LNCaP clone FGC (cell line): ENCODE data around the gene CBFB.

ENCODE experiments used
- DNase-seq: peaks from one replicate; pipeline ENCODE4 v3.0.0-alpha.2; 2011; ENCODE audit warnings: low read depth
- H3K4me3 ChIP-seq: 2 replicates; pipeline ENCODE4 v1.5.1; 2011; ENCODE audit warnings: mild to moderate bottlenecking, low read depth, low read length, control low read depth
- CTCF ChIP-seq: IDR thresholded peaks from 2 replicates; pipeline ENCODE4 v1.5.1; 2012; ENCODE audit warnings: mild to moderate bottlenecking; ENCODE audit not compliant: control insufficient read depth, insufficient read depth; ENCODE audit errors: extremely low read depth

The CBFB gene

GRCh38 chr16:67054901-67055300, 26.0 kb downstream of the CBFB start:
- no peak overlapping the region for H3K4me3 ChIP-seq
- TF ChIP-seq CTCF: no peak
- DNase-seq: no peak

- no peak for DNase-seq
- no peak overlapping the region for H3K4me3 ChIP-seq
- no peak for TF ChIP-seq CTCF
These were observed 27.0 kb downstream of the CBFB start for GRCh38 chr16:67055712-67056487.

- TF ChIP-seq CTCF: no peak
These were observed 34.1 kb downstream of the CBFB start for GRCh38 chr16:67063008-67063407.

GRCh38 chr16:67068212-67068753, 39.3 kb downstream of the CBFB start:
- TF ChIP-seq CTCF: no peak
- DNase-seq: no peak
- no peak overlapping the region for H3K4me3 ChIP-seq

More at GRCh38 chr16:67063008-67063407, 34.1 kb downstream of the CBFB start:
- no peak overlapping the region for H3K4me3 ChIP-seq
- no peak for DNase-seq

- H3K4me3 ChIP-seq: no peak overlapping the region
- TF ChIP-seq CTCF: no peak
- DNase-seq: no peak
These were observed 42.6 kb downstream of the CBFB start for GRCh38 chr16:67071476-67072048.

- no peak for TF ChIP-seq CTCF
- no peak for DNase-seq
- H3K4me3 ChIP-seq: no peak overlapping the region
These were observed 46.4 kb downstream of the CBFB start for GRCh38 chr16:67075331-67075730.

GRCh38 chr16:67077871-67078270, 48.9 kb downstream of the CBFB start:
- no peak overlapping the region for H3K4me3 ChIP-seq
- DNase-seq: no peak
- no peak for TF ChIP-seq CTCF
